GM12891 (cell line): Measurements from ENCODE around the gene NBDY.

Source experiments
- POLR2A ChIP-seq: IDR thresholded peaks from 2 replicates; pipeline ENCODE4 v1.6.1; 2011; ENCODE audit warnings: low read depth, low read length, control low read depth
- POLR2AphosphoS5 ChIP-seq: IDR thresholded peaks from 2 replicates; pipeline ENCODE4 v1.6.1; 2011; ENCODE audit warnings: low read depth, low read length, control low read depth
- POU2F2 ChIP-seq: IDR thresholded peaks from 2 replicates; pipeline ENCODE4 v1.6.1; 2011; ENCODE audit warnings: low read depth, mild to moderate bottlenecking, control low read depth, low read length, moderate library complexity
- SPI1 ChIP-seq: IDR thresholded peaks from 2 replicates; pipeline ENCODE4 v1.6.1; 2011; ENCODE audit warnings: low read depth, low read length, control low read depth
- TAF1 ChIP-seq: IDR thresholded peaks from 2 replicates; pipeline ENCODE4 v1.6.1; 2011; ENCODE audit warnings: low read depth, low read length, control low read depth

- TF ChIP-seq POLR2AphosphoS5 (no peak), POLR2A (no peak), TAF1 (no peak), SPI1 (no peak), POU2F2 (no peak)
These were observed 83.6 kb downstream of the NBDY start for GRCh38 chrX:56812515-56813105.
